HG02938 (cell line): ENCODE measurements around the gene CAVIN3.
A peak's percentile ranks its signal among the peaks of the same experiment; 100 is the strongest.

Experiments used
- ATAC-seq: cut with Tn5 transposase; IDR thresholded peaks from one replicate; pipeline ENCODE4 v1.9.1; 2021; ENCODE audit warnings: mild to moderate bottlenecking, moderate library complexity; ENCODE audit not compliant: unreplicated experiment

The CAVIN3 gene, protein sequence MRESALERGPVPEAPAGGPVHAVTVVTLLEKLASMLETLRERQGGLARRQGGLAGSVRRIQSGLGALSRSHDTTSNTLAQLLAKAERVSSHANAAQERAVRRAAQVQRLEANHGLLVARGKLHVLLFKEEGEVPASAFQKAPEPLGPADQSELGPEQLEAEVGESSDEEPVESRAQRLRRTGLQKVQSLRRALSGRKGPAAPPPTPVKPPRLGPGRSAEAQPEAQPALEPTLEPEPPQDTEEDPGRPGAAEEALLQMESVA

DNA sequence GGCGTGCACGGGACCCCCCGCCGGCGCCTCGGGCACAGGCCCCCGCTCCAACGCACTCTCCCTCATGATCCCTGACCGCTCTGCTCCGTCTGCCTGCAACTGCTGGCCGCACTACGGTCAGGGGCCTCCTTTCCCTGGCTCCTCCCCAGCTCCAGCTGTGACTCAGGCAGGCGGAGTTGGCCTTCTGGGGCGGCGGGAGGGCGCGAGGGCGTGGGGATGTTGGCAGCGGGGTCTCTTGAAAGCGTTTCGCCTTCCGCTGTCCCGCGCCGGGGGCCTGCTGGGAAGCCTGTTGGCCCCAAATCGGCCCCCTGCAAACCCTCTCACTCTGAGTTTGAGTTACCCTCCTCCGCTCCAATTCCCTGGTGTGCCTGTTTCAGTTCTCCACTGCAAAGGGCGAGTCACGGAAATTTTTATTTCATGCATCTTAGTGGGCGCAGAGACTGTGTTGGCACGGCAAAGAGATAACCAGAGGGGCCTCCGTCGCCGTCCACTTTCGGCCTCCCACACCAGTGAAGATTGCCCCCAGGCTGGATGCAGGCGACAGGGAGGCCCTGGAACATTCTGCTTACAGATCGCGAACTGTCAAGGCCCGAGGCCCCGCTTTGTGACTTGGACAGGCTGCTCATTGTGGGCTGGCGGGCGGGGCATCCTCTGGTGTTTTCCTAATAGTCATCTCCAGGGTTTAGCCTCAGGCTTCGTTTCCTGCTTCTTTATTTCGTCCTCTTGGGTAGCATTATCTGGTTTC, at the start of gene CAVIN3:
CAVIN3 (minus strand) TSS at position 91 of the 745 bp plus-strand sequence; CDS start at position 66, 25 bp downstream.
- ATAC-seq, result peak; percentile 41

DNA sequence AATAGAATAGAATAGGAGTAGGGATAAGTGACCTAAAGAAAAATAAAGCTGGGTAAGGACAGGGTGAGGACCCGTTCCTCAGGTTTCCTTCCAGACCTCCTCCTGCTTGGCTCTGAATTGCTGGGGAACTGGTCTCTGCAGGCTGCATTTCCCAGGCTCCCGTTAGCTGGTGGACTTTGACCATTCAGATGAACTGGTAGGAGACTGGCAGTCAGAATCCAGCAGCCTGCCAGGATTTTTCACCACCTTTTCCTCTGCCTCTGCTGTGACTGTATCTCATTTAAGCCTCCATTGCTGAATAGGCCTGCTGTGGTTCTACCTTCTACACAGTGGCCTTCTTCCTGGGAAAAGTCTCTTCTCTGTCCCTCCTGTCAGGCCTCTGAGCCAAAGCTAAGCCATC, 45.4 kb upstream of the CAVIN3 start:
- no peak for ATAC-seq

DNA sequence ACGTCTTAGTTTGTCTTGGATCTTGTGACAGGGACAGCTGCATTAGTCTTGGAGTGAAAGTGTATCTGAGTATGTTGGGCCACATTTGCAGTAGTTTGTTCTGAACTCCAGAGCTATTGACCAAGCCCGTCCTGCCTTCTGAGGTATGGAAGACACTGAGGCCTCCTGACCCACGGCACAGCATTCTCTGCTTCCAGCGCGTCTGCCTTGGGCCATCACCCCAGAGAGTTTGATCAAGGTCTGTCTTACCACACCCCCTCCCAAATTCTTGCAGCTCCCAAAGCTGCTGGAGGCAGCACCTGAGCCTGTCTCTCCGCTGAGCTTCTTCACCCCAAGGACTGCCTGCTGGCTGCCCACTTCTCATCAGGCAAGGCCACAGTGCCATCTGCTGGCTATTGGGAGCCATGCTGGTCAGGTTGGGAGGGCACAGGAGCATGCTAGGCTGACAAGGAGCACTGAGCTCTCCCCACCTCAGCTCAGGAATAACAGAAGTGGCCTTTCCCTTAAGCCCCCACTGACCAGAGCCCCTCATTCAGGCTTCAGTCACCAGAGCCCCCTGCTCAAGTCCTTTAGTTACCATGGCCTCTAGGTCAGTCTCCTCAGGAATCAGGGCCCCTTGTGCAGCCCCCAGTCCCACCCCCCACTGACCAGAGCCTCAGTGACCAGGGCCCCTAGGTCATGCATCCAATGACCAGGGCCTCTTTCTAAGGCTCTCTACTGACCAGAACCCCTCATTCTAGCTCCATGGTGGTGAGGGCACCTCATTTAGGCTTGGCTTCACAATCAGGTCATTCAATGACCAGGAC, 42.8 kb upstream of the CAVIN3 start:
- ATAC-seq, result peak; percentile 86

DNA sequence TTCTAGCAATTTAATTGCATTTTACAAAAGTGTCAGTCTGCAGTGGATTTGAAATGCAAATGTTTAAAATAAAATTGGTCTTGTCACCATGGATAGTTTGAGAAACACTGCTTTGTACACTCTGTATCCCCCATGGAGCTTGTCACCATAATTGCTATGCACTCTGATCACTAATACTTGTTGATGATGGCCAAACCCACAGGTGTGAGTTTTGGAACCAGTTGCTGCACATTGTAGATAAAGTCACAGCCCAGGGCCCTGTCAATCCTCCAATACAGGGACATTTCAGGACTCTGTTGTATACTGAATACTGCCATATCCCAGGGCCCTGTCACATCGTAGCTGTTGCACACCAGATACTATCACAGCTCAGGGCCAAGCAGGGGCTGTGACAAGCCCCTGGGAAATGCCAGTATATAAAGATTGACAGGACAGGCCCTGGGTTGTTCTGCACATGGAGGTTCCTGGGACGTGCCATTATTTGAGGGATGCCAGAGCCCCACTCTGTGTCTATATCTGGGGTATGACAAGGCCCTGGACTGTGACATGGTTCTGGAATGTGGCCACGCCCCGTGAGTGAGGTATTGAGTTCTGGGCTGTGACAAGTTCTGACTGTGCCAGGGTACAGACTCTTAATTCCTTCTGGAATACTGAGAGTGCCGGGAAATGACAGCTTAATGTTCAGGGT, 42.0 kb upstream of the CAVIN3 start:
- no peak for ATAC-seq

DNA sequence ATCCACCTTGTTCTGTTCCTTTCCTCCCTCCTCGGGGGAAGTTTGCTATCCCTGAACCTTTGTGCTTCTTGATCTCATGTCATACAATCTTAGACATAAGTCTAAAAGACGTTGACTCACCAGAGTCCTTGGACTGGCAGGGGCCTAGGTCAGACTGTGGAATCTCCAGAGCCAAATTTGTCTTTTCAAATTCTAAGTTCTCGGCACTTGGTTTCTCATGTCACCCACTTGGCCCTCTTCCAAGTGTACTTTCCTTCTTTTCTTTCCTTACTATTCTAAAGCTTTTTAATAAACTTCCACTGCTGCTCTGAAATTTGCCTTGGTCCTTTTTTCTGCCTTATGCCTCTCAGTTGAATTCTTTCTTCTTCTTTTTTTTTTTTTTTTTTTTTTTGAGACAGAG, 39.9 kb upstream of the CAVIN3 start:
- ATAC-seq, result no peak

DNA sequence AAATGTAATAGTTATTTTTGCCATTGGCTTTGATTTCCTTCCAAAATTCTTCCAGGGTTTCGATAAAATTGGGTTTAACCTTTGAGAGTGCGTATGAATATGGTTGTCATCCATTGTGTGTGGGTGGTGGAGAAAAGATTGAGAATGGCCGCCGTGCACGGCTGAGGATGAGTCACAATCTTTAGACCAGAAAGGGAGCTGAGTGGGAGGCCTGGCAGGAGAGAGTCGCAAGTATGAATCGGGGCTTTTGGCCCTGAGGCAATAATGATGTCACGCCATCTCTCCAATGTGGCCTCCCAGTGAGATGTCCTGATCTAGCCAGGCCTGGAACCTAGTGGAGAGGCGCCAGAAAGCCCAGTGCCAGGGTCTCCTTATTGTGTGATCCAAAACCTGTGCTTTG, 36.9 kb upstream of the CAVIN3 start:
- no peak for ATAC-seq

DNA sequence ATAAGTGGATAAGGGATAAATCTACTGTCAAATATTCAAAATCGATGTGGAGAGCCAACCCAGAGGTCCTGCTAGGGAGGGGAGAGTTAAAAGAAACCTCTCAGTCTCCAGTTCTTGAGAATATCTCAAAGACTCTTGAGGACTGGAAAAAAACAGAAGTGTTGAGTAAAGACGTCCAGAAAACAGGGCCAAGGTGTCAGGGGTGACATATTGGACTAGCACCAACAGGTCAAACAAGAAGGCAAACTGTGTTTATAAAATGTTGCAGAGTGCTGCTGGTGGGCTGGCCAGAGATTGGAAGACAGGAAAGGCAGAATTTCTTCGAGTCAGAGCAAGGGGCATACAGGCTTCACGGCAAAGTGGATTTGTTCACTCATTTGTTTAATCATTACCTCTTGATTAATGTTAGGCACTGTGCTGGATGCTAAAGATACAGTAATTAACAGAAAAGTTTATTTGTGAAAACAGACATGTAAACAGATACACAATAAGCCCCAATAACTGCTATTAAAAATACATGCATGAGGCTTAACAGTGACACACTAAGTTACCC, 36.3 kb upstream of the CAVIN3 start:
- no peak for ATAC-seq

DNA sequence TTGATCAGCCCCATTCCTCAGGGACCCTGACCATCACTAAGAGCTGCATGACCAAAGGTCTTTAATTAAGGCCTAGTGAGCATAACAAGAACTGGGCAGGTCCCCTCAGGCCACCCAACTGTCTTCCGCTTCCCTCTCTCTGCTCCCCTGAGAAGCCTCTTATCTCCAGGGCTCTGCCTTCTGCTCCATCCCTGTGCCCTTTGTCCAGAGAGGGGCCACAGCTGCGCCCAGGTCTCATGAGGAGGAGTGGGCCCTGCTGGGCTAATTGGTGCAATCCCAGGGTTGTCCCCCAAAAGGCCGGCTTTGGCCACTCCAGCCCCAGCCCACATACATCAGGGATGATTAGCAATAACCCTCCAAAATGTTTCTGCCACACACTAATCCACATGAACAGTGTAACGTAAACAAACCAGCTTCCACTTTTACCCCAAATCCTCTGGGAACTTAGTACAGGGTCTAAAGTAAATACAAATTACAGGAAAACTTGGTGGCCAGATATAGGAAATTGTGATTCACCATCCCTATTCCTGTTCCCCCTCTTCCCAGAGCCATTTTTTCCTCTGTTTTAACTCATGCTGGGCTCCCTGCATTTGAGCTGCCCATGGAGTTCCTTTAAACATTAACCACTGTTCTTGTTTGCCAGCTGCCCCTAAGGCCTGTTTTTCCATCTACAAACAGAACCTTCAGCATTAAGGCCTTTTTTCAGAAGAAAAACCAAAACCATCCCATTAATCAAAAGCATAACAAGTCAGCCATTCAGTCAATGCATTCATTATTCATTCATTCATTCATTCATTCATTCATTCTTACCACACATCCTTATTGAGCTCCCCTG, 34.6 kb upstream of the CAVIN3 start:
- no peak for ATAC-seq

DNA sequence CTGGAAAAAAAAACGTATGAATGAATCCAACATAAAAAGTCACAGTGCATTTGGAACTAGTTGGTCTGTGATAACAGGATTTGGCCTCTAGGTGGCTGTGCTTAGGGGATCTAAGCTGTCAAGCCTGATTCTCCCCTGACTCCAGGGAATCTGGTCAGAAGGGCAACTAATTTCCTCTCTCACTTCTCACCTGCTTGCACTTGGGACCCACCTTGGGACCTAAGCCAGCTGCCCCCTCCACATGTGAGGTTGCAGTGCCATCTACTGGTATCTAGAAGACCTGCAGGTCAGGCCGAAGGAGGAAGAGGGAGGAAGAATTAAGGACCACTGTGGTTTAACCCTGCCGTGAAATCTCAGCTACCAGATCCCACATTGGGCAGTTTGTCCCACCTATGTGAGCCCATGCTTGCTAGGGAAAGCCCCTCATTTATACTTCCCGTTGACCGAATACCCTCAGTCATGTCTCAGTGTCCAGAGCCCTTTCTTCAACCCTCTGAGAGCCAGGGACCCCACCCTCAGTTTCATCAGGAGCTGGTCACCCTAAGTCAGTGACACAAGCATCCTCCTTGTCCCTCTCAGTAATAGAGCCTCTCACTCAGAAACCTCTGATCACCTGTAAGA, 33.2 kb upstream of the CAVIN3 start:
- peak; percentile 82 for ATAC-seq

DNA sequence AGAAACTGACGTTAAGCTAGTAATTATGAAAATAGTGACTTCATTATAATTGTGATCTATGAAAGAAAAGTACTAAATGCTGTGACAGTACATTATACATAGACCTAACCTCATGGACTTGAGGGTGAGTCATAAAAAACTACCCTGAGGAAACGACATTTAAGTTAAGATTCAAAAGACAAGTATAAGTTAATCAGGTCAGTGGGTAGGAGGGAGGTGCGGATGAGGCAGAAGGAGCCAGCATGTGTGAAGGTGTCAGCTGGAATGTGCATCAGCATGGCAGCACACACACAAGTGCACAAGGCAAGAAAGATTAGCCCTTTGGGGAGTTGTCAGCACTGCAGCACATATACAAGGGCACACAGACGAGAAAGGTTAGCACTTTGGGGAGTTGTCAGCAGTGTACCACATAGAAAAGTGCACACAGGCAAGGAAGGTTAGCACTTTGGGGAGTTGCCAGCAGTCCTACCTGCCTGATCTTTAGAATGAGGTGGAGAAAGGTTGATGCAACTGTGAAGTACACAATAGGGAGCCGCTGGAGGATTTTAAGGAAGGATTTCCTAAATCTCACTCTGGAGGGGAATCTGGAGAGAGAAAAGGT, 31.6 kb upstream of the CAVIN3 start:
- no peak for ATAC-seq

DNA sequence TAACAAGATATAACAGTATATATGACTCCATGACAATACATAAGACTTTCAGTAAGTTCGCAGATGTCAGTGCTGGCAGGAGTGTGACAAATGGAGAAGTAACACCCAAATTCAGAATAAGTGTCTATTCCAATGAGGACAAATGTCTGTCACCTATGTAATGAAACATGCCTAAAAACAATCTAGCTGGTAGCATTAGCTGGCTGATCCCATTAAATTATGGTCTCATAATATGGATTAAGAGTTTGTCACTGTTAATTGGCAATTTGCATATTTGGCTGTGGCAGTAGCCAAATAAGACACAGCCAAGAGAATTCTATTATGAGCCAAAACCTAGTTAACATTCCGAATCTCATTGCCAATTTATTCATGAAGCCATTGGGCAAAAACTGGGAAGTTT, 30.2 kb upstream of the CAVIN3 start:
- no peak for ATAC-seq

DNA sequence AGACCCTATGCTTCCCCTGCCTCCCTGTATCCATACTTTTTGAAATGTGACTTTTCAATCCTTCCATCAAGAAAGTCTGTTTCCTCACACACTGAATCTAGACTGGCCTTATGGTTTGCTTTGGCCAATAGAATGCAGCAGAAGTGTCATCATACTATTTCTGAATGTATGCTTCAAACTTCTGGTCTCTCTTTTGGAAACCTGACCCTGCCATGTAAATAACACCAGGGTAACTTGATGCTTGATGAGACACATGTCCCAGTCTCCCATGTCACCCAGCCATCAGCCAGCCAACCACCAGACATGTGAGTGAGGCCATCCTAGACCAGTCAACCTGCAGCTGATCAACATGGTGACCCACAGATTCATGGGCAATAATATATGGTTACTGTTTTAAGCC, 29.7 kb upstream of the CAVIN3 start:
- no peak for ATAC-seq

DNA sequence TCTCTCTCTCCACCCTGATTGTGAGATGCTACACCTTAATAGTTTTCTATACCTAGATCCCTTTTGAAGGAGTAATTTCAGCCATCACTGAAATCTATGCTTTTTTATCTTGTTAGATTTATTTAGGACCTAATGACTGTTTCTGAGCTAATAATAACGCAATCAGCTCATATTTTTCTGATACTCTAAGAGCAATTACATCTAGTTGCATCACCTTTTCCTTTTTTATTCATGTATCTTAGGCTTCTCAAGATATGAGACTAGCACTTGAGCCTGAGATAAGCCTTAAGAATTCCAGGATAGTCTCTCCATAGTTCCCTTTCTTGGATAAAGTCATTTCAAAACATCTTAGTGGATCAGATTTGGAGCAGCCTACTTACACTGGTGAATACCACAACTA, 25.1 kb upstream of the CAVIN3 start:
- ATAC-seq, result no peak

DNA sequence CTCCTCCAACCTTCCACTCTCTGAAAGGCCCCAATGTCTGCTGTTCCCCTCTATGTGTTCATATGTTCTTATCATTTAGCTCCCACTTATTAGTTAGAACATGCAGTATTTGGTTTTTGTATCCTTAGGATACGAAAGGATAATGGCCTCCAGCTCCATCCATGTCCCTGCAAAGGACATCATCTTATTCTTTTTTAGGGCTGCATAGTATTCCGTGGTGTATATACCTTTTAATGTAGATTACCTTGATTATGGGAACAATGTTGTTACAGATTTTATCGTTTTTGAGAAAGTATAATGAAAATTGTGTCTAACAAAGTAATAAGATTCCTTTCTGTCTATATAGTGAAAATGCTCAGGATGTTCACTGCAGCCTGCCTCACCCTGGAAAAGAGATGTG, 16.0 kb upstream of the CAVIN3 start:
- no peak for ATAC-seq

DNA sequence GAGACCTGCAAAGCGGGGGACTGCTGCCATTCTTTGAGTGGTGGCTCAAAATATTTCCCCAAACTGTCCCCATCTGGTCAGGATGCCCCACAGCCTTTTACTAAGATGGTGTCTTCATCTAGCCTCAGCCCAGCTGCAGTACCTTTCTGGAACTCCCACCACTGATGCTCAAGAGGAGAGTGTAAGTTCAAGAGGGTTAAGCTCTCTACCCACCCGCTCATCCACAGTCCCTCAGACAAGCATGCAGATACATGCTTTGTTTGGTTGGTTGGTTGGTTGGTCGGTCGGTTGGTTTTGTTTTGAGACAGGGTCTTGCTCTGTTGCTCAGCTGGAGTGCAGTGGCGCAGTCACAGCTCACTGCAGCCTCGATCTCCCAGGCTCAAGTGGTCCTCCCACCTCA, 14.5 kb upstream of the CAVIN3 start:
- ATAC-seq, result no peak

DNA sequence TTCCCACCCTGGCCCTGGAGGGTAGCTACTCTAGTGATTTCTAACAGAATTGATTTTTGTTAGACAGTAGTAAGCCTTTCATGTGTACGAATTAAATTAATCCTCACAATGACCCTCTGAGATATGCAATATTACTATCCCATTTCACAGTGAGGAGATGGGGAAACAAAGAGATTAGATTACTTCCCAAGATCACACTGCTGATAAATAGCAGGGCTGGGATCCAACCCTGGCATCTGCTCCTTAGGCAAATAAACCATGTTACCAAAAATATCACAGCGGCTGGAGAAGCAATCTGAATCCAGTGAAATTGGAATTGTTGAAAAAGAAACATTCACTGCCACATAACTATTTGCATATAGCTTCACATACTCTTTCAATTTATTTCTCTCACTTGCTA, 12.8 kb upstream of the CAVIN3 start:
- no peak for ATAC-seq

DNA sequence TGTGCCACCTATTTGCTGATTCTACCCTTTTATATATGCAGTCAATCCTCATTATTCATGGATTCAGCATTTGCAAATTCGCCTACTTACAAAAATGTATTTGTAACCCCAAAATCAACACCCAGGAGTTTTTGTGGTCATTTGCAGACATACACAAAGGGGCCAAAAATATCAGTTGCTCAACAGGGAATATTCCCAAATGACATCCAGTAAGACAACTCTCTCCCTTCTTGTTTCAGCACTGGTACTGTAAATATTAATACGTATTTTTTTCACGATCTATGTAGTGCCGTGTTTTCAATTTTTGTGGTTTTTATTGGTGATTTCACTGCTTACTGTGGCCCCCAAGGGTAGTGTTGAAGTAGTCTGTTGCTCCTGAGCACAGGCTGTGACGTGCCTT, 11.8 kb upstream of the CAVIN3 start:
- no peak for ATAC-seq

DNA sequence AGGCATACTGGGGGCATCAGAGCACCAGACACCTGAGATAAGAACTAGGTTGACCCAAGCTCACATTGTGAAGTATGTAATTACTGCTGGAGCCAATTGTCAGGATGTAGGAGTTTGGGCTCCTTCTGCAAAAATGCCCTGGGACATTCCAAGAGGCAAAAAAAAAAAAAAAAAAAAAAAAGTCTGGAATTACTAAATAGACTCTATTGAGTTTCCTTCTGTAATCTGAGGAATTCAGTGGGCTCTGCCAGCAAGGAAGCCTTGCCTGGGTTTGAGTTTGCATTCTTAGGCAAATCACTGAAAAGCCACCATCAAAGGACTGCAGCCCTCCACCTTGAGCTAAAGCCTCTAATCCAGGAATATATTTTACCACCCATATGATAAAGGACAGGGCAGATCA, 8.0 kb upstream of the CAVIN3 start:
- ATAC-seq, result no peak

DNA sequence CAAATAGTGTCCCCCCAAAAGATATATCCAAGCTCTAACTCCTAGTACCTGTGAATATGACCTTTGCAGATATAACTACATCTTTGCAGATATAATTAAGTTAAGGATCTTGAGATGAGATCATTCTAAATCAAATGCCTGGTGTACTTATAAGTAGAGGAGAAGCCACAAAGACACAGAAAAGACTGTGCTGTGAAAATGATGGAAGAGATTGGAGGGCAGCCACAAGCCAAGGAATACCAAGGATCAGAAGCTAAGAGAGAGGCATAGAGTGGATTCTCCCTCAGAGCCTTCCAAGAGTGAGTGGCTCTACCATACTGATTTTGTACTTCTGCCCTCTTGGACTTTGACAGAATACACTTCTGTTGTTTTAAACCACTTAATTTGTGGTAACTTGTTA, 7.5 kb upstream of the CAVIN3 start:
- ATAC-seq, result no peak
